Activated T-cell treated with anti-CD3 and anti-CD28 coated beads, Interleukin-2, amount 50 U/mL, for 24 hours (primary cell): ENCODE results near the gene INHA.

Experiments used
- DNase-seq: peaks from one replicate; pipeline ENCODE4 v3.0.0-alpha.2; 2020
- H3K27ac Mint-ChIP-seq: 2 replicates; pipeline ENCODE4 v1.8.0; 2020; ENCODE audit warnings: mild to moderate bottlenecking, mixed read lengths
- H3K27me3 Mint-ChIP-seq: 2 replicates; pipeline ENCODE4 v1.8.0; 2020; ENCODE audit warnings: mixed read lengths
- H3K36me3 Mint-ChIP-seq: 2 replicates; pipeline ENCODE4 v1.8.0; 2020; ENCODE audit warnings: low read depth, mixed read lengths
- H3K4me1 Mint-ChIP-seq: 2 replicates; pipeline ENCODE4 v1.8.0; 2020; ENCODE audit warnings: low read depth, mixed read lengths
- H3K4me3 Mint-ChIP-seq: 2 replicates; pipeline ENCODE4 v1.8.0; 2020; ENCODE audit warnings: mild to moderate bottlenecking, moderate library complexity, mixed read lengths
- H3K9me3 Mint-ChIP-seq: 2 replicates; pipeline ENCODE4 v1.8.0; 2020; ENCODE audit warnings: mixed read lengths

The INHA gene

DNA sequence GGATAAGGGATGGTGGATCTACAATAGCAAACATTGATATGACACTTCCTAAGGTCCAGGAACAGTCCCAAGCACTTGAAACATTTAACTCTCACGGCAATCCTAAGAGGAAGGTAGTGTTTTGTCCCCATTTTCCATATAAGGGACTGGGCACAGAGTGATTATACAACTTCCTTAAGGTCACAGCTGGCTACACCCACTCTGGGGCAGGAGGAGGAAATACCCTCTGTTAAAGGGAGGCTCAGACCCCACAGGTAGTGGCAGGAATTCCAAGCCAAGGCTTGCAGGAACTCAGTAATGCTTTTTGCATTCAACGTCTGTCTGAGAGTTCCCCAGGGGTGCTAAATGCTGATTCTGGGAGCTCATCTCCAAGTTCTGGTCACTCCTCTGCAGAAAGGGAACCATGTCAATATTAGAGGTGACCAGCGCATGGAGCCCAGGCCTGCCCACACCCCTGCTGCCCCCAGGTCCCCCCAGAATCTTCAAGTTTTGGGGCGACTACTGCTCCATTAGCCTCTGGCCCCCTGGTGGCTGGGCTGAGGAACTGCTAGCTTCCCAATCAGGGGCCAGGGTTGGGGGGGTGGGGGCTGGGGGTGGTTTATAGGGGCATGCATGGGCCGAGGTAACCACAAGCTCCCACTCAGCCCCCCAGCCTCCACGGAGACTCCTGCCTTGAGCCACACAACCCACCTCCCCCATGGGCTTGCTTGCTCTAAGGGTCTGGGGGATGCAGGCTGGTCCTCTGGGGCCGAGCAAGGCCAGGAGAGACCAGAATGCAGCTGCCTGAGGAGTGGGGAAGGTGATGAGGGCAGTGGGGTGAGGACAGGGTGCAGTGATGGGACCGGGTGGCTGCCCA is 11.8 kb upstream of the INHA start:
- DNase-seq = peak; percentile 47
- Mint-ChIP-seq H3K4me3 (no peak overlapping the region), H3K4me1 (no peaks in the 10 kb centered on the region), H3K36me3 (no peaks in the 10 kb centered on the region), H3K27me3 (peaks cover 48% of the 10 kb centered on the region), H3K9me3 (no peaks in the 10 kb centered on the region), H3K27ac (no peak overlapping the region)

DNA sequence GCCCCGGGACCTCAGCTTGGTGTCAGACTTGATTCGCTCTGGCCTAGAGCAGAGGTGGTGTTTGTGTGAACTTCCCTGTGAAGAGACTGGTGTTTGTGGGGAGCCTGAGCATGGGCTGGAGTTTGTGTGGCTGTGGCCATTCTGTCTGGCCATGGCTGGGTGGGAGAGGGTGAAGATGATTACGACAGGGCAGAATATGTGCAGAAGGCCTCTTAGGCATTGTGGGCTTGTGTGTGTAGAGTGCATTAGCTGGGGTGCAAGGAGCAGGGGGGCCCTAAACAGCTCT is 11.3 kb upstream of the INHA start:
- Mint-ChIP-seq H3K36me3 (no peaks in the 10 kb centered on the region), H3K4me1 (no peaks in the 10 kb centered on the region), H3K4me3 (no peak overlapping the region), H3K27ac (no peak overlapping the region), H3K27me3 (peaks cover 47% of the 10 kb centered on the region), H3K9me3 (no peaks in the 10 kb centered on the region)
- no peak for DNase-seq

DNA sequence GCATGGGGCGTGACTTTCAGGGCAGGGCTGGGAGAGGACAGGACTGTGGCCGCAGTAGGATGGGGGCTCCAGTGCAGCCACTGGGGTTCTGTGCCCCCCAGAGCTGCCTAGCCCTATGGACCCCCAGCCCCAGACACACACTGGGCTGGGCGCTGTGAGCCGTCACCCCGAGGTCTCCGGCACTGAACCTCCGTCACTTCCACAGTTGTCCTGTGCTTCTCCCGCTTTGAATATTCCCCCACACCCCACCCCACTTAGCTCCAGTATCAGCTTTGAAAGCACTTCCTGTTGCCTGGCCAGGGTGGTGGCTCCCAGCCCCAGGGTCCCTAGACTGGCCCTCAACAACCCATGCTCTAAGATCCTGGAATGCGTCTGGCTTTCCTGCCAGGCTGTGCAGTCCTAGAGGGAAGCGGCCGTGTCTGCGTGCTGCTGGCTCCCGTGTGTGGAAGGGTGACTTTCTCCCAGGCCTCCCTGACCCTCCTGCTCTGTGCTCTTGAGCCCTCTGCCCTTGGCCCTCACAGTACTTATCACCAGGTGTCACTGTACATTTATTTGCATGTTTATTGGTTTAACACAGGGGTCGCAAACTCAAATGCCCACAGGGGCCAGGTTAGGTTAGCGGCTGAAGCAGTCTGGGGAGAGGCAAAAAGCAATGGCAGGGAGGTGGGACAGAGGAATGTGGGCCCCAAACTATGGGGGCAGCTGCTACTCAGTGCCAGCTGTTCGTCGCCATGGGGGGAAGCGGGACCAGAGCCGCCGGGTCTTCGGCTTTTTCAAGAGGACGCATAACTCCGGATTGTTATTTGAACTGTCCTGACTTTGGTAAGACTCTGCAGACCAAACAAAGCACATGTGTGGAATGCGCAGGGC is 10.7 kb upstream of the INHA start:
- Mint-ChIP-seq H3K27me3 (peaks cover 48% of the 10 kb centered on the region), H3K27ac (no peak overlapping the region), H3K4me1 (no peaks in the 10 kb centered on the region), H3K36me3 (no peaks in the 10 kb centered on the region), H3K4me3 (no peak overlapping the region), H3K9me3 (no peaks in the 10 kb centered on the region)
- no peak for DNase-seq

DNA sequence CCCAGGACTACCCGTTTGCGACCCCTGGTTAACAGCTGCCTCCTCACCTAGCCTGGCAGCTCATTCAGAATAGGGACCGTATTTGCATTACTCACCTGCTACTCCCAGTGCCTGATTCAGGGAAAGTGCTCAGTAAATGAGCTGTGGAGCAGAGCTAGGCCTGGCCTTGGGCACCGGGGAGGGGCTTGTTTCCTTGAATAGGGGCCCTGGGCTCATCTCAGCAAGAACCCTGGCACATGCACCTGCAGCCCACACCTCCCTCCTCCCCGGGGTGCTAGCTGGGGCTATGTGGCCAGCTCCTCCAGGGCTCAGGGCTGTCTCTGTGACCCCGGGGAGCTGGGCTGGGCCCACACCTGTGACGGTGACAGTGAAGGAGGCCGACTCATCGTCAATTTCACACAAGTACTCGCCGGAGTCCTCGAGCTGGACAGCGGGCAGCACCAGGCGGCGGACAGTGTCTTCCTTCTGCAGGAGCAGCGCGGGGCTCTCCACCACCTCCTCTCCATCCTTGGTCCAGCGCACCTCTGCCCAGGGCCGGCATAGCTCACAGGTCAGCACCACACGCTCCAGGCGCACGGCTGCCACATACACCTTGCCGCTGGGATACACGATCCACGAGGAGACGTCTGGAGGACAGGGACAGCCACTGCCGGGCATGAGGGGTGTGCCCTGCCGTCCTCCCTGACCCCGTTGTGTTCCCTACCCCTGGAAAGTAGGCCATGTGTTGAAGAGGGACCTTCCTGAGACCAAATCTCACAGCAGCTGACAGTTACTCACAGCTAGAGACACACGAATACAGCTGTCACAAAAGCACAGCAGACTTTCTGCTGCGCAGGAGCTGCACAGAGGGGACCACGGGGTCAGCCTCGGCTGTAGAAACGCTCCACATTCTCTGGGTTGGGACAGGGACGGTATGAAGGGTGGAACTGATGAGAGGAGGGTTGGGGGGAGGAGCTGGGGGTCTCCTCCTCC is 9.8 kb upstream of the INHA start:
- no peaks in the 10 kb centered on the region for H3K36me3 Mint-ChIP-seq
- H3K27ac Mint-ChIP-seq = no peak overlapping the region
- H3K27me3 Mint-ChIP-seq = peaks cover 45% of the 10 kb centered on the region
- DNase-seq = no peak
- H3K4me3 Mint-ChIP-seq = no peak overlapping the region
- H3K9me3 Mint-ChIP-seq = no peaks in the 10 kb centered on the region
- no peaks in the 10 kb centered on the region for H3K4me1 Mint-ChIP-seq

DNA sequence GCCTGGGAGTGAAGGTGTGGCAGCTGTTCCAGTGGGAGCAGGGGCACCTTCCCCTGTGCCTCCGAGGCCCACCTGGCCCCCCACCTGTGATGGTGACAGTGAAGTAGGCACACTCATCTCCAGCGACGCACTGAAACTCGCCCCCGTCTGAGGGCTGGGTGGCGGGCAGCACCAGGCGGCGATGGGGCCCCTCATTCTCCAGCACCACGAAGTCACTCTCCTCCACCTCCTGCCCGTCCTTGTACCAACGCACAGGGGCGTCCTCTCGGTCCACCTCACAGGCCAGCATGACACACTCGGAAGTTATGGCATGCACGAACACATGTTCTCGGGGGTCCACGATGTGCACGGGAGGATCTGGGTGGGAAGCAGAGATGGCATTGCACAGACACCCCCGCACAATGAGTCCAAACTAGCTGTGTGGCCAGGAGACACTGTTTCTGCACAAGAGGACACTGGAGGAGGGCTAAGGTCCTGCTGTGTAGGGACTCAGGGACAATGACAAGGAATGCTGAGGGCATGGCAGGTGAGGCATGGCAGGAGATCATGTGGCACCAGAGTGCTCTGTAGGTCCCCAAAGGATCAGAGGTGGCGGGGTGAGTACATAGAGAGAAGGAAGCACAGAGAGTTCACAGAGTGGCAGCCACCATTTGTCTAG is 8.7 kb upstream of the INHA start:
- Mint-ChIP-seq H3K9me3 (no peaks in the 10 kb centered on the region), H3K4me1 (no peaks in the 10 kb centered on the region), H3K27me3 (peaks cover 49% of the 10 kb centered on the region), H3K36me3 (no peaks in the 10 kb centered on the region), H3K27ac (no peak overlapping the region), H3K4me3 (no peak overlapping the region)
- DNase-seq = no peak

DNA sequence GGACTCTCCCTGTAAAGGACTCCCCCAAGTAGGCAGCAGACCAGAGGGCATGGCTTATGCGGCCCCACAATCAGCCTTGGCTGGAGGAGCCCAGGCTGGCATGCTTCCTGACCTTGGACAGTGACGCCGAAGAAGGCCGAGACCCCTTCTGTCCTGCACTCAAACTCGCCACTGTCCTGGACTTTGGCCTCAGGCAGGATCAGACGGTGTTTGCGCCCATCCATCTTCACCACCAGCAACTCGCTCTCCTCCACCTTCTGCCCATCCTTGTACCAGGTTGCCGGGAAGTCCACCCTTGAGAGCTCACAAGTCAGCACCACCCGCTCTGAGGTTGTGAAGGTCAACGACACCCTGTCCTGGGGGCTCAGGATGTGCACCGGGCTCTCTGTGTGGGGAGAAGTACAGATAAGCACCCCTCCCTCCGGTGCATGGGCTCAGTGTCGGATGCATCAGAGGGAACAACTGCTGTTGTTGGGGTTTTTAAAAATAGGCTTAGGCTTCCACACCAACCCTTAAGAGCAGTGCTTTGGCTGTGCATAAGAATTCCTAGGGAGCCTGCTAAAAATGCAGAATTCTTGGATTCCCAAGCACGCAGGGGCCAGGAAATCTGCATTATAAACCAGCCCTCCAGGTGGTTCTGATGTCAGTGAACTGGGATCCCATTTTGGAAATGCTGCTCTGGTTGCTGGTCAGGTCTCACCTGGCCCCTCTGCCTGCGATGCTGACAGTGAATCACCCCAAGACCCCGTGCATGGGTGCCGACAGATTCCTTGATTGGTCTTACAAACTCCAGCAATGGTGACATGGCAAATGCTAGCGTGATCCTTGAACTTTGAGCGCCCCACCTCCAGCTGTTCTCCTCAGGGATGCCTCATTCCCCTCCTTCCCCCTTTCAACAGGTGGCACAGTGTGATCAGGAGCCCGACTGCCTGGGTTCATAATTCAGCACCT is 6.7 kb upstream of the INHA start:
- DNase-seq = no peak
- Mint-ChIP-seq H3K4me1 (peaks cover 3% of the 10 kb centered on the region), H3K27me3 (peaks cover 59% of the 10 kb centered on the region), H3K36me3 (no peaks in the 10 kb centered on the region), H3K27ac (no peak overlapping the region), H3K4me3 (no peak overlapping the region), H3K9me3 (no peaks in the 10 kb centered on the region)

DNA sequence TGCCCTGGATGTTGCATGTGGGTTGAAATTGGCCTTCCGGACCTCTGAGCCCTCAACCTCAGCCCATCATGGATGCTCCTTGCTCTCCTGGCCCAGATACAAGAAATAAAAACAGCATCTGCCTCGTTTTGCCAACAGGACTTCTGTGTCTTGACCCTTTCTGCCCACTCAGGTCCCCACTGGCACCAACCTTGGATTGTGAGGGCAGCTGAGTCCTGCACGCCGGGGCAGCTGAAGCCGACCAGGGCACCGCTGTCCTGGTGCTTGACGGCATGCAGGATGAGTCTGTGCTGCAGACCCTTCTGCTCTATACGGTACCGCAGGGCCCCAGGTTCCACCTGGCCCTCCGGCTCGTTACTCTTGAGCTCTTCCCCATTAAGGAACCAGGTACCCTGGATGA is 5.5 kb upstream of the INHA start:
- Mint-ChIP-seq H3K27me3 (peaks cover 54% of the 10 kb centered on the region), H3K27ac (no peak overlapping the region), H3K36me3 (no peaks in the 10 kb centered on the region), H3K4me3 (no peak overlapping the region), H3K4me1 (peaks cover 3% of the 10 kb centered on the region), H3K9me3 (no peaks in the 10 kb centered on the region)
- no peak for DNase-seq

DNA sequence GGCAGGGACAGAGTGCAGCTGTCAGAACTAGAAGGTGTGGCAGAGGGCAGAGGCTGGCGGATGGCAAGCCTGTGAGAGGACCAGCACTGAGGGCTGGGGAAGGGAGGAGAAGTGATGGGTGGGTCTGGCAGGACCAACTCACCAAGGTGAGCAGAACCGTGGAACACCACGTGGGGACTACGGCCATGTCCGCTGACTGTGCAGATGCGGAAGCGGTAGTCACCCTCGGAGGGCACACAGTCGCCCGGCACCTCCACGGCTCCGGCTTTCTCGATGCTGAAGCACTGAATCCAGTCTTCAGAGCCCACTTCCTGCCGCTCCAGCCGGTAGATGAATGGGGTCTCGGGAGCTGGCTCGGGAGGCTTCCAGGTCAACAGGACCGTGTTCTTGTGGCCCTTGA is 5.0 kb upstream of the INHA start:
- no peak overlapping the region for H3K27ac Mint-ChIP-seq
- no peak for DNase-seq
- no peak overlapping the region for H3K4me3 Mint-ChIP-seq
- peaks cover 3% of the 10 kb centered on the region for H3K4me1 Mint-ChIP-seq
- H3K27me3 Mint-ChIP-seq = peaks cover 58% of the 10 kb centered on the region
- no peaks in the 10 kb centered on the region for H3K36me3 Mint-ChIP-seq
- no peaks in the 10 kb centered on the region for H3K9me3 Mint-ChIP-seq

DNA sequence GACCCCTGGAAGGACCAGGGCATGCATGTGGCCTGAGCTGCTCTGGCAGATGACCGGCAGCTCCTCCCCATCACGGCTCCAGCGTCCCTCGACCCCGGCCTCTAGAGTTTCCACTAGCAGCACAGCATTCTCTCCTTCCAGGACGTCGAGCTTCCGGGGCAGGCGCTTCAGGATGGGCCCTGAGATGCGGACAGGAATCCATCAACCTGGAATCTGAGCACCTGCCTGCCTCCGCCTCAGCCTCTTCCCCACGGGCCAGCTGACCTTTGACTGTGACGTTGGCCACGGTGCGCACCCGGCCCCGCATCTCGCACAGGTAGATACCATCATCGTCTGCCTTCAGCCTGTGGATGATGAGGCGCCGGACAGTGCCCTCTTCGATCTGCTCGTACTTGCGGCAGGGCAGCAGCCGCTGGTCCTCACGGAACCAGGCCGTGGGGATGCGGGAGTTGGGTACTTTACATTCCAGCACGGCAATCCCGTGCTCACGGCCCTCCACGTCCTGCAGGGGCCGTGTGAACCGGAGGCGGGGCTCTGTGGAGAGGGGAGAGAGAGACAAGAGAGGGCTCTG is 4.2 kb upstream of the INHA start:
- Mint-ChIP-seq H3K9me3 (no peaks in the 10 kb centered on the region), H3K4me1 (peaks cover 3% of the 10 kb centered on the region), H3K27ac (no peak overlapping the region), H3K36me3 (no peaks in the 10 kb centered on the region), H3K4me3 (no peak overlapping the region), H3K27me3 (peaks cover 58% of the 10 kb centered on the region)
- DNase-seq = no peak

DNA sequence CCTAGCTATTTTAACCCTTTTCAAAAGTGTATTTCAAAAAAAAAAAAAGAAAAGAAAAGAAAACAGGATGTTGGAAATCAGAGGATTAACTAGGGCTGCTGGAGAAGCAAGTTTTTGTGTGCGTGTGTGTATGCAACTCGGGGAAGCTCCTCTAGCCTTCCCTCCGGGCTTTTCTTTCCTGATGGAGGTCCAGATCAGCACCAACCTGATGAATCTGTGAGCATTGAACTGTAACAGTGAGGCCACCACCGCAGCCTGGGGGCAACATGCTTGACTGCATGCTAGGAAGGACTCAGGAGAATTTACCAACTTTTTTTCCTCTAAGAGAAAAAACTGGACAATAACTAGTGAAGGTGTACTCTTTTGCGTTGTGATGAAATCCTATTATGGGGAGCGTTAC is 3.1 kb upstream of the INHA start:
- Mint-ChIP-seq H3K27ac (no peak overlapping the region), H3K4me1 (peaks cover 3% of the 10 kb centered on the region), H3K36me3 (no peaks in the 10 kb centered on the region), H3K4me3 (no peak overlapping the region), H3K9me3 (no peaks in the 10 kb centered on the region), H3K27me3 (peaks cover 58% of the 10 kb centered on the region)
- DNase-seq = no peak

DNA sequence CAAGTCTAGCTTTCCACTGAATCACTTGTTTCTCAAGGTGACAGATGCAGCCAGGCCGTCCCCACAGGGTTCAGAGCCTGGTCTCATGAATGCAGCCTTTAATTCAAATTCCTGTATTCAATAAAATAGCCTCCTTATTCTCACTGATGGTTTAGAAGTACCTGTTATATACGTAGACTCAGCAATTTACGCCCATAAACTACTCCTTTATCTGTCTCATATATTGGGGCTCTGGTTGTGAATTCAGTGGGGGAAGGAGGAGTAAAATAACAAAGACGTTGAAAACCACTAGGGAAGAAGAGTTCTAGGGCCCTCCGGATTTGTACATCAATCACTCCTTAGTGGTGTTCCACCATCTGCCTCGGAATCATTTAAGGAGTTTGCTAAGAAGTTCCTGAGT is 2.5 kb upstream of the INHA start:
- Mint-ChIP-seq H3K27me3 (peaks cover 53% of the 10 kb centered on the region), H3K9me3 (no peaks in the 10 kb centered on the region), H3K4me1 (peaks cover 3% of the 10 kb centered on the region), H3K27ac (no peak overlapping the region), H3K4me3 (peak overlapping the region; percentile 59), H3K36me3 (no peaks in the 10 kb centered on the region)
- DNase-seq = no peak

DNA sequence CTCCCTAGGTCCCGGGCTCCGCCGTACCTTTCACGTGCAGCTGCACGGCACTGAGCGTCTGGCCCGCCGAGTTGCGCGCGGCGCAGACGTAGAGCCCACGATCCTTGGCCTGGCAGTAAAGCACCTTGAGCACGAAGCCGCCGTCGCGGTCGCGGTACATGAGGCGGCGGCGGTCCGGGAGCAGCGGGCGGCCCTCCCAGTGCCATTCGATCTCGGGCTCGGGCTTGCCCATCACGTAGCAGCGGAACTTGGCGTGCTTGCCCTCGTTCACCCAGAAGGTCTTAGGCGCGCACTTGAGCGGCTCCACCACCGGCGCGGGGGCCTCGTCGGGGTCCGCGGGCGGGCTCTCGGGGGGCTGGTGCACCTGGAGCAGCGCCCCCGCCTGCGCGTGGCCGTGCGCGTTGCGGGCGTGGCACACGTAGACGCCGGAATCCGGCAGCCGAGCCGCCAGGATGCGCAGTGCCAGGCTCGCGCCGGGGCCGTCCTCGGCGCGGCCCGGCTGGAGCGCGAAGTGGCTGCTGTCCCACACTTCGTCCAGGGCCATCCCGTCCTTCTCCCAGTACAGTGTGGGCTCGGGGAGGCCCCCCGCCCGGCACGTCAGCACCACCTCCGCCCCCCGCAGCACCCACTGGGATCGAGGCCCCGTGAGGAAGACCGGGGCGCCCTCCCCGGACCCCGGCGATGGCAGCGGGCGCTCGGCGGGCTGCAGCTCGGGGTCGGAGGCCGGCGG is 1.8 kb upstream of the INHA start:
- Mint-ChIP-seq H3K4me1 (peaks cover 3% of the 10 kb centered on the region), H3K4me3 (peak overlapping the region; percentile 62), H3K27ac (no peak overlapping the region), H3K36me3 (no peaks in the 10 kb centered on the region), H3K9me3 (no peaks in the 10 kb centered on the region), H3K27me3 (peaks cover 54% of the 10 kb centered on the region)
- DNase-seq = peak; percentile 46
